ENCODE results near the gene BTLA.

Gene BTLA

DNA sequence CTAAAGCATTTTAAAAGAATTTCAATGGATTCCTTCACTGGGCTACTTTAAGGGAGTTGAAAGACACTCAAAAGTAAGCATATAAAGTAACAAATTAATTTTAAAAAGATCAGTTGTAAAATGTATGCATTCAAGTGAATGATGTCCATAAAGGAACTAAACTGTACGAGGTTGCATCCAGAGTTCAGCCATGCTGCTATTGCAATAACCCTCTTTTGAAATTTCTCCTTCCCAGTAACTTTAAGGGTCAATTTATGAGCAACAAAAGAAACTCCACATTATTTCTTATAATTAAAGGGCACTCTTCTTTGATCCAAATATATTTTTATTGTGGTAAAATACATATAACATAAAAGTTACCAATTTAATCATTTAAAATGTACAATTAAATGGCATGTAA lies 22.9 kb downstream of the BTLA start:
- Histone ChIP-seq H3K4me3 (ENCODE audit: control insufficient read depth in 1 of 7, extremely low read depth in 1 of 7, insufficient read depth in 4 of 7, low read depth in 2 of 7, low read length in 6 of 7) (no peak overlapping the region), H3K27ac (ENCODE audit: insufficient read depth in 1 of 2, low read depth in 1 of 2, low read length in 2 of 2, poor library complexity in 1 of 2, severe bottlenecking in 2 of 2) (no peak overlapping the region), H3K36me3 (ENCODE audit: control insufficient read depth in 4 of 4, insufficient read depth in 4 of 4, low read length in 3 of 4) (peaks cover 0 to 3% (median 0%) of the 10 kb centered on the region in 4 experiments), H3K27me3 (replicated peaks in 2 of 5; ENCODE audit: control insufficient read depth in 4 of 5, insufficient read depth in 5 of 5, low read length in 4 of 5) (no peaks in the 10 kb centered on the region), H3K9me3 (ENCODE audit: control extremely low read depth in 1 of 5, control insufficient read depth in 4 of 5, insufficient read depth in 2 of 5, low read depth in 1 of 5, low read length in 4 of 5) (no peaks in the 10 kb centered on the region), H3K4me1 (ENCODE audit: control extremely low read depth in 1 of 4, control insufficient read depth in 4 of 4, insufficient read depth in 4 of 4, low read length in 3 of 4) (peaks cover 15 to 47% (median 26%) of the 10 kb centered on the region in 4 experiments)
- ChIA-PET CTCF (no interaction called here), POLR2A (no interaction called here)
- DNase-seq, result no peak
- no CpG with 5 or more reads among the region's 1 CpG for WGBS (ENCODE audit: insufficient coverage)

DNA sequence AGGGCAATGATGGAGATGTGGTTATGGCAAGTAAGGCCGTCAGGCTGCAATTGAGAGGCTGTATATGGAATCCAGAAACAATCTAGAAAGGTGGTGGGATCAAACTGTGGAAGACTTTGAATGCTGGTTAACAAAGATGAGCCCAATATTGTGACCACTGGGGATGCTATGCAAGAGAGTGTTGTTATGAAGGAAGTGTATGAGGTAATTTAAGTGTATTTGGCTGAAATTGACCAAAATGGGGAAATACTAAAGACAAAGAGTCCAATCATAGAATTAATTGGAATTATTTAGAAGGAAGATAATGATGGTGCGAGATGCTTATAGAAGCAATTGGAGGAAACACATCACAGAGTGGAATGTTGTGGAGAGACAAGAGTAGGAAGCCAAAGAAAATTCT lies 24.5 kb downstream of the BTLA start:
- Histone ChIP-seq H3K36me3 (ENCODE audit: control insufficient read depth in 4 of 4, insufficient read depth in 4 of 4, low read length in 3 of 4) (peaks cover 0 to 3% (median 0%) of the 10 kb centered on the region in 4 experiments), H3K27me3 (replicated peaks in 2 of 5; ENCODE audit: control insufficient read depth in 4 of 5, insufficient read depth in 5 of 5, low read length in 4 of 5) (no peaks in the 10 kb centered on the region), H3K4me3 (ENCODE audit: control insufficient read depth in 1 of 7, extremely low read depth in 1 of 7, insufficient read depth in 4 of 7, low read depth in 2 of 7, low read length in 6 of 7) (no peak overlapping the region), H3K4me1 (ENCODE audit: control extremely low read depth in 1 of 4, control insufficient read depth in 4 of 4, insufficient read depth in 4 of 4, low read length in 3 of 4) (peaks cover 15 to 62% (median 28%) of the 10 kb centered on the region in 4 experiments), H3K9me3 (ENCODE audit: control extremely low read depth in 1 of 5, control insufficient read depth in 4 of 5, insufficient read depth in 2 of 5, low read depth in 1 of 5, low read length in 4 of 5) (no peaks in the 10 kb centered on the region), H3K27ac (ENCODE audit: insufficient read depth in 1 of 2, low read depth in 1 of 2, low read length in 2 of 2, poor library complexity in 1 of 2, severe bottlenecking in 2 of 2) (no peak overlapping the region)
- CTCF ChIA-PET, result interaction anchor here (1.0 kb wide), 1 partner anchor 143 kb away, joined by 3 read pairs; no protein-coding TSS in a partner anchor
- no peak for DNase-seq
- POLR2A ChIA-PET, result no interaction called here
- WGBS (ENCODE audit: insufficient coverage), result 89% methylated on average over 2 of the region's 2 CpGs

DNA sequence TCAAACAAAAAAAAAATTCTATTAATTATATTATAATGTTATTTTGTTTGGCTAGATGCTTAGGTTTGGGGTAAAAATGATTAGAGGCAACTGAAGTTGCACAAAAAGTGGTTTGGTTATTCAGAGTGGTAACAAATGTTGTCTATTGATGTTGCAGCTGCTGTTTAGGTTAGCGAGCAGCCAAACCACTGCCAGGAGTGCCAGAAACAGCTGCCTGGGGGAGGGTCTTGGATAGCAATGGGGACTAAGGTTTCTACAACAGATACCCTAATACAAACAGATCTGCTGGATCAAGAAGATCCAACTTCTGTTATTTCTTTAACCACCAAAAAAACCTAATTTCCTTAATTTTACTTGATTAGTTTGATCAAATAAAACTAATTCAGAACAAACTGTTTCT lies 26.6 kb downstream of the BTLA start:
- DNase-seq, result peak in 2 of 3 donors; percentile 35 to 51
- POLR2A ChIA-PET, result no interaction called here
- WGBS (ENCODE audit: insufficient coverage), result no CpG with 5 or more reads among the region's 1 CpG
- H3K27me3 ChIP-seq (replicated peaks in 2 of 5; ENCODE audit: control insufficient read depth in 4 of 5, insufficient read depth in 5 of 5, low read length in 4 of 5), result no peaks in the 10 kb centered on the region
- no peaks in the 10 kb centered on the region for H3K9me3 ChIP-seq (ENCODE audit: control extremely low read depth in 1 of 5, control insufficient read depth in 4 of 5, insufficient read depth in 2 of 5, low read depth in 1 of 5, low read length in 4 of 5)
- H3K27ac ChIP-seq (ENCODE audit: insufficient read depth in 1 of 2, low read depth in 1 of 2, low read length in 2 of 2, poor library complexity in 1 of 2, severe bottlenecking in 2 of 2), result no peak overlapping the region
- CTCF ChIA-PET, result interaction anchor here (0.7 to 0.8 kb wide), 2 partner anchors 8 to 135 kb away, joined by 3 read pairs; no protein-coding TSS in a partner anchor
- peaks cover 15 to 65% (median 31%) of the 10 kb centered on the region in 4 experiments for H3K4me1 ChIP-seq (ENCODE audit: control extremely low read depth in 1 of 4, control insufficient read depth in 4 of 4, insufficient read depth in 4 of 4, low read length in 3 of 4)
- H3K36me3 ChIP-seq (ENCODE audit: control insufficient read depth in 4 of 4, insufficient read depth in 4 of 4, low read length in 3 of 4), result peaks cover 0 to 3% (median 0%) of the 10 kb centered on the region in 4 experiments
- H3K4me3 ChIP-seq (ENCODE audit: control insufficient read depth in 1 of 7, extremely low read depth in 1 of 7, insufficient read depth in 4 of 7, low read depth in 2 of 7, low read length in 6 of 7), result no peak overlapping the region

DNA sequence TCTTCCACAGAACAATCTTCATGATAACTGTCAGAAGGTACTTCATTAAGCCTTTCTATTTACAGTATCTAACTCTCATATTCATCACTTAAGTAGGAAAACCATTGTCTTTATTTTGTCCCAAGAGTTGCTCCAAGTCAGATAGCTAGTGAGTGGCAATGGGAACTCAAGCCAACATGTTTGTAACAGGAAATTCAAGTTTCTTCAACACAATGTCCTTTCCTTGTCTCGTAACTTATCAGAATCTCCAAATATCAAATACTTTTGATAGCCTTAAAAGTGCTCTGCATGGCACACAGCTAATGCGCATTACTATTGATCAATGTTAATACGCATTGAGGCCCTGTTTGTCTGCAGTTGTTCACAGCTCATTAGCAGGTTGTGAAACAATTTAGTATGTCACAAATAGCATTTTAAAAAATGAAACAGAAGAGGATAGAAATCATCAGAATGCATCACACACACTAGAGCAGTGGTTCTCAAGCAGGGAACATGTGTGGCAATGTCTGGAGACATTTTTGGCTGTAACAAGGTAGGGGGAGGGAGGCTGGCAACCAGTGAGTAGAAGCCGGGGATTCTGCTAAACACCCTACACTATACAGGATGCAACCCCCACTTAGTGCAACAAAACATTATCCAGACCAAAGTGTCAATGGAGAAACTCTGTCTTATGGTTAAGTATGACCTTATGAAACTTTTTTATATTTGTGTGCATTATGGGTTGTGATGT lies 27.5 kb downstream of the BTLA start:
- no peak for DNase-seq
- peaks cover 15 to 69% (median 32%) of the 10 kb centered on the region in 4 experiments for H3K4me1 ChIP-seq (ENCODE audit: control extremely low read depth in 1 of 4, control insufficient read depth in 4 of 4, insufficient read depth in 4 of 4, low read length in 3 of 4)
- H3K36me3 ChIP-seq (ENCODE audit: control insufficient read depth in 4 of 4, insufficient read depth in 4 of 4, low read length in 3 of 4), result peaks cover 0 to 1% (median 0%) of the 10 kb centered on the region in 4 experiments
- H3K27me3 ChIP-seq (replicated peaks in 2 of 5; ENCODE audit: control insufficient read depth in 4 of 5, insufficient read depth in 5 of 5, low read length in 4 of 5), result no peaks in the 10 kb centered on the region
- WGBS (ENCODE audit: insufficient coverage), result 79% methylated on average over 2 of the region's 4 CpGs
- ChIA-PET POLR2A (interaction anchor here (0.7 kb wide), 1 partner anchor 172 kb away, joined by 3 read pairs; no protein-coding TSS in a partner anchor), CTCF (no interaction called here)
- no peak overlapping the region for H3K27ac ChIP-seq (ENCODE audit: insufficient read depth in 1 of 2, low read depth in 1 of 2, low read length in 2 of 2, poor library complexity in 1 of 2, severe bottlenecking in 2 of 2)
- no peak overlapping the region for H3K4me3 ChIP-seq (ENCODE audit: control insufficient read depth in 1 of 7, extremely low read depth in 1 of 7, insufficient read depth in 4 of 7, low read depth in 2 of 7, low read length in 6 of 7)
- H3K9me3 ChIP-seq (ENCODE audit: control extremely low read depth in 1 of 5, control insufficient read depth in 4 of 5, insufficient read depth in 2 of 5, low read depth in 1 of 5, low read length in 4 of 5), result no peaks in the 10 kb centered on the region

DNA sequence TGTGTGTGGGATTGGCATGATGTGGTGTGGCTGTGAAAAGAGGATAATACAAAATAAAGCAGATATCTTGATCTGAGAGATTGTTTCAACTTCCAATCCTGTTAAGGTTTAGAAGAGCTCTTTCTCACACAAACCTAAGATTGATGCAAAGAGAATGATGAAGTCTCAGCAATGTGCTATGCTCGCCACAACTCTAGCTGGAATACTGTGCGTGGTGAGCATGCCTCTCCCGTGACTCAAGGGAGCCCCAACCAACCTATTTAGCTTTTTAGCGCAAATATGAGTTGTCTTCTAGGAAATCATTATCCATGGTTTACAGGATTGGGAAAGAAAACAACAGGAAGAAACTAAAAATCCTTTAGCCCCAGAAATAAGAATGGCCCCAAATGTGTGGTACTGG lies 28.5 kb downstream of the BTLA start:
- Histone ChIP-seq H3K4me3 (ENCODE audit: control insufficient read depth in 1 of 7, extremely low read depth in 1 of 7, insufficient read depth in 4 of 7, low read depth in 2 of 7, low read length in 6 of 7) (no peak overlapping the region), H3K9me3 (ENCODE audit: control extremely low read depth in 1 of 5, control insufficient read depth in 4 of 5, insufficient read depth in 2 of 5, low read depth in 1 of 5, low read length in 4 of 5) (no peaks in the 10 kb centered on the region), H3K36me3 (ENCODE audit: control insufficient read depth in 4 of 4, insufficient read depth in 4 of 4, low read length in 3 of 4) (no peaks in the 10 kb centered on the region), H3K27me3 (replicated peaks in 2 of 5; ENCODE audit: control insufficient read depth in 4 of 5, insufficient read depth in 5 of 5, low read length in 4 of 5) (no peaks in the 10 kb centered on the region), H3K27ac (ENCODE audit: insufficient read depth in 1 of 2, low read depth in 1 of 2, low read length in 2 of 2, poor library complexity in 1 of 2, severe bottlenecking in 2 of 2) (no peak overlapping the region), H3K4me1 (ENCODE audit: control extremely low read depth in 1 of 4, control insufficient read depth in 4 of 4, insufficient read depth in 4 of 4, low read length in 3 of 4) (peaks cover 15 to 74% (median 36%) of the 10 kb centered on the region in 4 experiments)
- DNase-seq, result no peak
- ChIA-PET POLR2A (no interaction called here), CTCF (interaction anchor here (1.1 kb wide), 1 partner anchor 81 kb away, joined by 3 read pairs; no protein-coding TSS in a partner anchor)
- 100% methylated on average over 2 of the region's 4 CpGs for WGBS (ENCODE audit: insufficient coverage)

DNA sequence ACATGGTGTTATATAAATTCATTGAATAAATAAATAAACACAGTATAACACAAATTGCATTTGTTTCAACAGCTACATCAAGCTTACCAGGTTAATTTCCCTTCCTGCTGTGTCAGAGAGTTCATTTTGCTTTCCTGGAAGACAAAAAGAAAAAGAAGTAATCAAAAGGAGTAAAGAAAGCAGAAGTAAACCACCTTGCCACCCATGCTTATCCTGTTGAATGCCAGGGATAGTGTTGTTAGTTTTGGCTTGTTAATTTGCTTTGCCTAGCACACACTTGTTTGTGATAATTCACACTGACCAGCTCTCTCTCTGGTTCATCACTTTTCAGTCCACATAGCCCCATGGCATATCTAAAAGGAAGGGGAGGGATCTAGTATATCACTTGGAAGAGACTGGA lies 29.6 kb downstream of the BTLA start:
- Histone ChIP-seq H3K27me3 (replicated peaks in 2 of 5; ENCODE audit: control insufficient read depth in 4 of 5, insufficient read depth in 5 of 5, low read length in 4 of 5) (no peaks in the 10 kb centered on the region), H3K9me3 (ENCODE audit: control extremely low read depth in 1 of 5, control insufficient read depth in 4 of 5, insufficient read depth in 2 of 5, low read depth in 1 of 5, low read length in 4 of 5) (no peaks in the 10 kb centered on the region), H3K4me1 (ENCODE audit: control extremely low read depth in 1 of 4, control insufficient read depth in 4 of 4, insufficient read depth in 4 of 4, low read length in 3 of 4) (peaks cover 21 to 78% (median 45%) of the 10 kb centered on the region in 4 experiments), H3K4me3 (ENCODE audit: control insufficient read depth in 1 of 7, extremely low read depth in 1 of 7, insufficient read depth in 4 of 7, low read depth in 2 of 7, low read length in 6 of 7) (no peak overlapping the region), H3K27ac (ENCODE audit: insufficient read depth in 1 of 2, low read depth in 1 of 2, low read length in 2 of 2, poor library complexity in 1 of 2, severe bottlenecking in 2 of 2) (no peak overlapping the region), H3K36me3 (ENCODE audit: control insufficient read depth in 4 of 4, insufficient read depth in 4 of 4, low read length in 3 of 4) (no peaks in the 10 kb centered on the region)
- ChIA-PET CTCF (interaction anchor here (1.1 to 1.7 kb wide), 2 partner anchors 79 to 135 kb away, joined by 3 to 7 read pairs; no protein-coding TSS in a partner anchor), POLR2A (no interaction called here)
- peak in 2 of 3 donors; percentile 52 to 57 for DNase-seq

DNA sequence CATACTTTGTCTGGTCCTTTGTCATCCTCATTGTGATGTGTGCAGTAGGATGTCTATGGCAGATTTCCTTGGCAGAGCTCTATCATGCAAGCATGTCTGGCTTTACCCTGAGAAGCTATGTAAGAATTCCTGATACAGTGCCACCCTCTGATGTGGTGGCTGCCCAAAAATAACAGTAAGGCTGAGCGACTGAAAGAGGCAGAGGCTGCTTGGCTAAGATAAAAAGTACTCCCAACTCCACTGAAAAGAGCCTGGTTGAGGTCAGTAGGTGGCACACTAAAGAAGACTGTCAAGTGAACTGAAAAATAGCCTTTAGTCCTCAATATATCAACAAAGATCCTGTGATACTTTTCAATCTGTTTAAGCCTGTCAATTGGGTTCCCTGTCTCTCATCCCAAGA lies 31.7 kb downstream of the BTLA start:
- no peak for DNase-seq
- Histone ChIP-seq H3K9me3 (ENCODE audit: control extremely low read depth in 1 of 5, control insufficient read depth in 4 of 5, insufficient read depth in 2 of 5, low read depth in 1 of 5, low read length in 4 of 5) (no peaks in the 10 kb centered on the region), H3K27me3 (replicated peaks in 2 of 5; ENCODE audit: control insufficient read depth in 4 of 5, insufficient read depth in 5 of 5, low read length in 4 of 5) (no peaks in the 10 kb centered on the region), H3K4me3 (ENCODE audit: control insufficient read depth in 1 of 7, extremely low read depth in 1 of 7, insufficient read depth in 4 of 7, low read depth in 2 of 7, low read length in 6 of 7) (no peak overlapping the region), H3K27ac (ENCODE audit: insufficient read depth in 1 of 2, low read depth in 1 of 2, low read length in 2 of 2, poor library complexity in 1 of 2, severe bottlenecking in 2 of 2) (no peak overlapping the region), H3K4me1 (ENCODE audit: control extremely low read depth in 1 of 4, control insufficient read depth in 4 of 4, insufficient read depth in 4 of 4, low read length in 3 of 4) (peaks cover 18 to 76% (median 50%) of the 10 kb centered on the region in 4 experiments), H3K36me3 (ENCODE audit: control insufficient read depth in 4 of 4, insufficient read depth in 4 of 4, low read length in 3 of 4) (no peaks in the 10 kb centered on the region)
- no CpG with 5 or more reads among the region's 1 CpG for WGBS (ENCODE audit: insufficient coverage)
- ChIA-PET POLR2A (no interaction called here), CTCF (no interaction called here)
